Erythroblast (primary cell): ENCODE measurements around the gene EYS.

Experiments used
- GATA1 ChIP-seq: IDR thresholded peaks from 2 replicates; pipeline ENCODE4 v1.6.1; 2011; ENCODE audit warnings: low read depth, mild to moderate bottlenecking, control low read depth, low read length, moderate library complexity
- POLR2A ChIP-seq: IDR thresholded peaks from 2 replicates; pipeline ENCODE4 v1.6.1; 2011; ENCODE audit warnings: mild to moderate bottlenecking, low read length

DNA sequence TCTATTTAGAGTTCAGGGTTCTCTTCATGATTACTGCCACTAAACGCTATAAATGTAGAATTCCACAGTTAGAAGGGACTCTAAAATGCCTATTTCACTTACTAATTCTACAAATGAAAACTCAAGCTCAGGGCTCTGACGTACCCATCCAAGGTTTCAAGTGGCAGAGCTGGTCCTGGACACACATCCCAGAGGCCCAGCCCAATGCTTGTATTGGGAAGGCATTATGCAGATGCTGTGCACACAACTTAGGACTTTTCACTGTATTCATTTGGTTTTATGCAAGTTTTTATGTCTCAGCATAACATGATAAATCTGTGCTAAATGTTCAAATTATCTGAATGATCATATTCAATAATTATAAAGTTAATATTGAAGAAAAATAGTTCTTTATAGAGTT is 1761.0 kb downstream of the EYS start:
- TF ChIP-seq POLR2A (no peak), GATA1 (no peak)
